ELR (cell line): Measurements from ENCODE around the gene SCAPER.
"Not testable (repeated sequence)": the region's sequence is repeated elsewhere in the genome, so short reads cannot be mapped to it uniquely, and the experiment has no call there.

Experiments used
- DNase-seq: peaks from one replicate; pipeline ENCODE4 v3.0.0-alpha.2; 2015; ENCODE audit warnings: low read depth

The SCAPER gene

GRCh38 chr15:76495487-76495886 is 409.7 kb downstream of the SCAPER start:
- no peak for DNase-seq

- DNase-seq, result no peak
Measured at GRCh38 chr15:76492538-76492937, 412.6 kb downstream of the SCAPER start.

GRCh38 chr15:76483752-76484151 is 421.4 kb downstream of the SCAPER start:
- no peak for DNase-seq

GRCh38 chr15:76483018-76483417 is 422.1 kb downstream of the SCAPER start:
- no peak for DNase-seq

GRCh38 chr15:76480267-76480666 is 424.9 kb downstream of the SCAPER start:
- DNase-seq, result no peak

GRCh38 chr15:76470691-76471090 is 434.4 kb downstream of the SCAPER start:
- no peak for DNase-seq

GRCh38 chr15:76468722-76469121 is 436.4 kb downstream of the SCAPER start:
- no peak for DNase-seq

GRCh38 chr15:76467136-76467535 is 438.0 kb downstream of the SCAPER start:
- DNase-seq, result no peak

GRCh38 chr15:76465728-76466127 is 439.4 kb downstream of the SCAPER start:
- DNase-seq, result no peak

GRCh38 chr15:76464247-76464646 is 440.9 kb downstream of the SCAPER start:
- DNase-seq, result no peak

- DNase-seq, result peak; percentile 10
Measured at GRCh38 chr15:76460871-76461270, 444.3 kb downstream of the SCAPER start.

- DNase-seq, result no peak
Measured at GRCh38 chr15:76460347-76460746, 444.8 kb downstream of the SCAPER start.

GRCh38 chr15:76451540-76451939 is 453.6 kb downstream of the SCAPER start:
- DNase-seq, result no peak

- DNase-seq, result no peak
Measured at GRCh38 chr15:76449455-76449854, 455.7 kb downstream of the SCAPER start.

GRCh38 chr15:76448755-76449154 is 456.4 kb downstream of the SCAPER start:
- DNase-seq, result no peak

- no peak for DNase-seq
Measured at GRCh38 chr15:76447728-76448441, 457.3 kb downstream of the SCAPER start.

- no peak for DNase-seq
Measured at GRCh38 chr15:76440441-76440840, 464.7 kb downstream of the SCAPER start.

GRCh38 chr15:76439542-76439941 is 465.6 kb downstream of the SCAPER start:
- no peak for DNase-seq

GRCh38 chr15:76433798-76434400 is 471.2 kb downstream of the SCAPER start:
- peak; percentile 42 for DNase-seq

GRCh38 chr15:76433036-76433435 is 472.1 kb downstream of the SCAPER start:
- not testable (repeated sequence) for DNase-seq

GRCh38 chr15:76432604-76433003 is 472.5 kb downstream of the SCAPER start:
- no peak for DNase-seq

- DNase-seq, result peak; percentile 70
Measured at GRCh38 chr15:76431971-76432370, 473.2 kb downstream of the SCAPER start.

- DNase-seq, result not testable (repeated sequence)
Measured at GRCh38 chr15:76430711-76431110, 474.4 kb downstream of the SCAPER start.

GRCh38 chr15:76429661-76430060 is 475.5 kb downstream of the SCAPER start:
- no peak for DNase-seq
